GM21576 (cell line): ENCODE results near the gene PIK3AP1.
"Not testable (repeated sequence)": the region's sequence is repeated elsewhere in the genome, so short reads cannot be mapped to it uniquely, and the experiment has no call there.

ENCODE experiments used
- ATAC-seq: cut with Tn5 transposase; IDR thresholded peaks from one replicate; pipeline ENCODE4 v1.9.1; 2021; ENCODE audit warnings: mild to moderate bottlenecking, moderate library complexity; ENCODE audit not compliant: unreplicated experiment

PIK3AP1 gene

DNA sequence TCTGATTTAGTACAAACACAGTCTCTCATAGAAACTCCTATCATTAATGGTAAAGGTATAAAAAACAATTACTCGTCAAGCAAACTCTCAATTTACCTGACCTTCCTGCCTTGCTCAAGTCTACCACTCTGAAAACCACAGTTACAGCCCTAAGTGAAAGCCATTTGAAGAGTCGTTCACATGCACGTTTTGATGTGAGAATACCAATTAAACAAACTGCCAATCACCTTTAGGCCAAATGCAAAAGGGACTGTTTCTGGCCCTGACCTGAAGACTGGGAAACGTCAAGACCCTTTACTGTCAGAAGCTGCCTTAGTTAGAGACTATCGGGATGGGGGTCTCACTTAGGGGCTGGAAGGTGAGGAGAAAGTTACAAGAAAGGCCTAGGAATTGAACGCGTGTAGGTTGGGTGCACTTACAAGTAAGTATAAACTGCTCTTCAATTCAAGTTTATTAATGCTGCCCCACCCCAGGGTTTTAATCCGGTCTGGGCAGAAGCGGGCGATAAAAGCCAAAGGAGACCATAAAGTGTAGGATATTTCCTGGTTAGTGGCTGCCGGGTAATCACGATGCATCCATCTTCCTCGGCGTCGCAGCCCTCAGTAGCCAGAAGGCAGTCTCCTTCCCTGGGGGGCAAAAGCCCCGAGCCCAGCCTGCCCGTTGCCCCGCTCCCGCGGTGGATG lies 134.4 kb downstream of the PIK3AP1 start:
- no peak for ATAC-seq

- ATAC-seq, result no peak
Measured at GRCh38 chr10:96584474-96584873, 135.8 kb downstream of the PIK3AP1 start.

DNA sequence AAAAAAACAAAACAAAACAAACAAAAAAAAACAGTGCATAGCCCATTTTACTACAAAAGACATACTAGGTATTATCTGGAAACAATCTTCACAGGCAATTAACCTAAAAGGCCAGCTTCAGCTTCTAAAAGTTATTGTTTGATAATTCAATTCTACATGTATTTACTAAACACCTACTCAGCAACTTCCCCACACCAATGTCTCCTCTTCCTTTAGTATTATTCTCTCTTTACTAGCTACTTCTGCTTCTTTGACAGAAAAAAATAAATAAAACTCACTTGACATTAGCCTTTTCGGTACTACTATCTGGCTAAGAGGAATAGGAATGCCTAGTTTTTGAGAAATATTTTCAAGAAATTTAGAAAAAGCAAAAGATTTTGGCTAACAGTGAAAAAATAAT lies 136.3 kb downstream of the PIK3AP1 start:
- no peak for ATAC-seq

DNA sequence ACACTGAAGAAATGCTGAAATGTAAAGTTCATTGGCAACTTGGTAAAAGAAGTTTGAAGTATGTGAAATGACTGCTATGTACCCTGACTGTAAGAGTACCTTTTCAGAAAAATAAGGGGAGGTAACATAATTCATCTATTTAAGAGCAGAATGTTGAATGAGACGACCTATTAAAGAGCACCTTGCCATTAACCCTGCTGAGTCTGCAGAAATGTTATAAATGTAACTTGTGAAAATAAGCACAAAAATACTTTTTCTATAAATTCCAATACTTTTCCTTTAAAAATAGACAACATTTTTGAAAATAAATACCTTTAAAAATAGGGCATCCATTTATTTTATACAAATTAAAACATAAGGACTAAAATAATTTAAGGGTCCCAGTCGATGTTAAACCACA lies 141.2 kb downstream of the PIK3AP1 start:
- no peak for ATAC-seq

GRCh38 chr10:96578633-96579032 lies 141.7 kb downstream of the PIK3AP1 start:
- ATAC-seq, result no peak

- no peak for ATAC-seq
Measured at GRCh38 chr10:96578022-96578421, 142.3 kb downstream of the PIK3AP1 start.

- ATAC-seq, result no peak
Measured at GRCh38 chr10:96577069-96577468, 143.2 kb downstream of the PIK3AP1 start.

DNA sequence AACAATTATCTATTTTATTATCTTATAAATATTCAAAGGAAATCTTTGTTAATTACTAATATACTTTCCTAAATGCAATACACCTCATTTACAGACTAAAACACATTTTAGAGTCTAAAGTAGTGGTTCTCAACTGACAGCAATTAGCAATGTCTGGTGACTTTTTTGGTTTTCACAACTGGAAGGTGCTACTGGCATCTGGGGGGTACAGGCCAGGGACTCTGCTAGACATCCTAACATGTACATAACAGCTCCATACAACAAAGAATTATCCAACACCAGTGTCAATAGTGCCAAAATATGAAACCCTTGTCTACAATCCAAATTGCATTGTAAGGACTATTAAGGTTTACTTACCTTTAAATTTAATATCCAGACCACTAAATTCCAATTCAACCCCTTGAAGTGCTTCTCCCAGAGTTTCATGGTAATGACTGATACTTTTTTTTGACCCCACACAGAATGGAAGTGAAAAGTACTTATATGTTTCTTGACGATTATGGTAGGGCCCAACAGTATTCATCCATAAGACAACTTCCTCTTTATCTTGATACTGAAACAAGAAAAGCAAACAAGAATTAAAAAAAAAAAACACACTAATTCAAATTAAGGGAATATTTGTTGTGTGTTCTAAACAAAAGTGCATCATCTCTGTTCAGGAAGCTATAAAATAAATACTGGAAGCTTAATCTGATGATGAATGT lies 143.9 kb downstream of the PIK3AP1 start:
- ATAC-seq, result no peak

DNA sequence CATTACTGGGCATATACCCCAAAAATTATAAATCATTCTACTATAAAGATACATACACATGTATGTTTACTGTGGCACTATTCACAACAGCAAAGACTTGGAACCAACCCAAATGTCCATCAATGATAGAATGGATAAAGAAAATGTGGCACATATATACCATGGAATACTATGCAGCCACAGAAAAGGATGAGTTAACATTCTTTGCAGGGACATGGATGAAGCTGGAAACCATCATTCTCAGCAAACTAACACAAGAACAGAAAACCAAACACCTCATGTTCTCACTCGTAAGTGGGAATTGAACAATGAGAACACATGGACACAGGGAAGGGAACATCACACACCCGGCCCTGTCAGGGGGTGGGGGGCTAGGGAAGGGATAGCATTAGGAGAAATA lies 145.8 kb downstream of the PIK3AP1 start:
- not testable (repeated sequence) for ATAC-seq

DNA sequence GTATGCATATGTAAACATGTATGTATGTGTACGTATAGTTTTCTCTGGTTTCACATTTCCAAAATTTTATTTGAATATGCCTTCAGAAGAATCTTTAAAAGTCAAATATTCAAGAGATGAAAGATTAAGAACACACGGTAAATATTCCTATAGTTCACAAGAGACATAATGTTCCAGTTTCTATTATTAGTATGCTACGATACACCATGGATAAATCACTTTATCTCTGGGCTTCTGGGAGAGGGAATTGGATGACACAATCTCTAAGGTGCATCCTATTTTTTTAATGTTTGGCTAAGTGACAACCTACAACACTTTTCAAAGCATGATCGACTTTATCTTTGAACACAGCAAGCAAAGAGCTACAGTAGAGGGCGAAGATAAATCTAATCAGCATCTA lies 147.3 kb downstream of the PIK3AP1 start:
- ATAC-seq, result no peak

DNA sequence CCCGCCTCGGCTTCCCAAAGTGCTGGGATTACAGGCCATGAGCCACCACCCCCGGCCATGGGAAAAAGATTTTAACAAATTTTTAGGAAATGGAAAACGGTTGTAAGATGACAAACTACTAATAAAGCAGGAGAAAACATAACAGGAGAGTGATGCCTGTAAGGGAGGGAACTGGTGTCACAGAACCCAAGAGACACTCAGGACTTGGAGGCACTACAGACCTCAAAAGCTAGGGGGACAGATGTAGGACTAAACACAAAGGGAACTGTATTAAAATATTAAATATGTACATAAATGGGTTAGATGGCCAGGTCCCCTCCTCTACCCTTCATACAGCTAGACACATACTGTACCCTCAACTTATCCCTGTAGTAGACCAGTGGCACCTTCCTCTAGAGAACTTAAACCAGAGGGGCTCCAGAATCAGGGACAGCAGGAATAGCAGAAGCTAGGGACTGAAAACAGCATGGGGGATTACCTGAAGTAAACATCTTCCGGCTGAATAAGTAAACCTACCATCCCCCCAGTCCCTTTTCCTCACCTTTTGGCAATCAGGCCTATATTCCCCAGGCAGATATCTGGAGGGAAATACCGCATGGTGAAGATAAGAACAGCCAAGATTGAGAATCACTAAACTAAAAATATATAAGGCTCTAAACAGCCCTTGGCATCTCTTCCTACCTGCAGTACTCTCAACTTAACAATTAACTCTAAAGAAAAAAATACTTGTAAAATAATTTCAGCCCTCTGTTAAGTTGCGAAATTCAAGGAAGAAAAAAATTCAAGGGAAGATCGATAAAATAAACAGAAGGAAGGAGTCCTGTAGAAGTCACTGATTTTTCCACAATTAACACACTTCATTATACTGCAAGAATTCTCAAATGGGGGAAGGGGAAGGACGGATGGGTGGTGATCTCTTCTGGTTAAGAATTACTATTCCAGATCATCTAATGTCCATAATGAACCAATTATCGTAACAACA lies 149.0 kb downstream of the PIK3AP1 start:
- no peak for ATAC-seq

GRCh38 chr10:96570511-96570910 lies 149.8 kb downstream of the PIK3AP1 start:
- no peak for ATAC-seq

GRCh38 chr10:96568402-96568801 lies 151.9 kb downstream of the PIK3AP1 start:
- no peak for ATAC-seq

- no peak for ATAC-seq
Measured at GRCh38 chr10:96565774-96566173, 154.5 kb downstream of the PIK3AP1 start.

DNA sequence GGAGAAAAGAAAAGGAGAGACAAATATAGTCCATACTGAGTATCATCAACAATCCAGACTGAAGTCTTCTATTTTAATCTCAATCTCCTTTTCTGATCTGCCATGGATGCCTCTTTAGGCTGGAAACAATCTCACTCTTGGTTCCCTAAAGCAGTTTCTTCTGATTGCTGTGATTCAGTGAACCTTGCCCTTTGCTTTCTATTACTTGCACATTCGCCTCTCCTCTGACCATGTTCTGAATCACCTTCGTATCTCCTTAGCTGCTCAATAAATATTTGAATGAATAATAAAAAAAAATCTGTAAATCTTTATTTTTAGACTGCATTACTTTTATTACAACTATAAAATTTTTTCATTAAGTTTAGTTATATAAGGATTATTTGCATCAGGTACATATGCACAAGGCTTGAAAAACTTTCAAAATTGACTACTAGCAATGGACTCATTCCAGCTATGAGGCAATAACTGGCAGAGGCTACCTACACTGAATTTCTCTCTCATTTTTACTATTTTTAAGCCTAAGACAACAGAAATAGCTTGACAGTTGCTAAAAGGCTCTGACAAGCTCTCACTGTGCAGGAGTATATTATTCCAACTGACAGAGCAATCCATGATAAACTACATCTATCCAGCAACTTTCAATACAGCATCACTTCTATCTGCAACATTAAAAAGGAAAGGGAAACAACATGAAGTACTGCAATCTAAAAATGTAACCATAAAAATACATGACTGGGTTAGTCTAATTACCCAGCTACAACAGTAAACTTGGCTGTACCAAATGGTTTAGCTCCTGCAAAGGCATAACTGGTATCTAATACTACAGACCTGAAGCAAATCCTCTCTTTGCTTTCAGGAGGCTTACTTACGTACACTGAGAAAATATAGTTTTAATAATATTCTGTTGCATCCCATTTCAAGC lies 159.1 kb downstream of the PIK3AP1 start:
- ATAC-seq, result no peak

DNA sequence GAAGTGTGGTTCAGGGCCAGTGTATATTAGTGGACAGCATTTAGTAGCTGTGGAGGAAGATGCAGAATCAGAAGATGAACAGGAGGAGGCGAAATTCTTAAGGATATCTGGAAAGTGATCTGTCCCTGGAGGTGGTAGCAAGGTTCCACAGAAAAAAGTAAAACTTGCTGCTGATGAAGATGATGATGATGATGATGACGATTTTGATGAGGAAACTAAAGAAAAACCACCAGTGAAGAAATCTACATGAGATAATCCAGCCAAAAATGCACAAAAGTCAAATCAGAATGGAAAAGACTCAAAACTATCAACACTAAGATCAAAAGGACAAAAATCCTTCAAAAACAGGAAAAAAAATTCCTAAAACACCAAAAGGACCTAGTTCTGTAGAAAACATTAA lies 159.8 kb downstream of the PIK3AP1 start:
- ATAC-seq, result no peak

DNA sequence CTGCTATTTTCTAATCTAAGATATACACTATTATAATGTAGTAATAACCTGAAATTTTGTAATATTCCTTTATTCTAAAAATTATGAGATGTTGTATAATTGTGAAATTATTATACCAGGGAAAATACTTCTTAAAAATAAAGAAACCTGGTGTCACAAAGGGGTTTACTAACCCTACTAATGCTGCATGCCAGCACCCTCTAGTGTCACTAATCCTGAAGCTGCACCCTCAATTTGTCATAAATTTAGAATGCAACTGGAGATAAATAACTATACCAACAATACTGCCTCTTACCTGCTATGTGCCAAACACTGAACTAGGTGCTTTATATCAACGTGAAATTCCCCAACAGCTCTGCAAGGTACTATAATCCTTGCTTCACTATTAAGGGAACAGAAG lies 164.3 kb downstream of the PIK3AP1 start:
- ATAC-seq, result no peak

- ATAC-seq, result no peak
Measured at GRCh38 chr10:96555330-96555729, 165.0 kb downstream of the PIK3AP1 start.

DNA sequence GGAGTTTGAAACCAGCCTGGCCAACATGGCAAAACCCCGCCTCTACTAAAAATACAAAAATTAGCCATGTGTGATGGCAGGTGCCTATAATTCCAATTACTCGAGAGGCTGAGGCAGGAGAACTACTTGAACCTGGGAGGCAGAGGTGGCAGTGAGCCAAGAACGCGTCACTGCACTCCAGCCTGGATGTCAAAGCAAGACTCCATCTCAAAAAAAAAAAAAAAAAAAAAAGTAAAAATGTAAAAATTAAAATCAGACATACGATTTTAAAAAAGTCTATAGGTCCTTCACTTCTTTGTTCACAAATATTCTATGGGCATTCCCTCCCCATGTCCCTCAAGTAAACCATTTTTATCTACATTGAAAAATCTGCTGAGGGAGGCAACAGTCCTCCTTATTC lies 171.7 kb downstream of the PIK3AP1 start:
- no peak for ATAC-seq

DNA sequence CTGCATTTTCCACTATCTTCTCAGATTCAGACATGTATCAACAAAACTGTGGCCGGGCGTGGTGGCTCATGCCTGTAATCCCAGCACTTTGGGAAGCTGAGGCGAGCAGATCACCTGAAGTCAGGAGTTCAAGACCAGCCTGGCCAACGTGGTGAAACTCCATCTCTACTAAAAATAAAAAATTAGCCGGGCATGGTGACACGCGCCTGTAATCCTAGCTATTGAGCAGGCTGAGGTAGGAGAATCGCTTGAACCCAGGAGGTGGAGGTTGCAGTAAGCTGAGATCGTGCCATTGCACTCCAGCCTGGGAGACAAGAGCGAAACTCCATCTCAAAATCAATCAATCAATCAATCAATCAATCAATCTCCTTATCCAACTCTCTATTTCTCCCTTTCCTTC lies 174.8 kb downstream of the PIK3AP1 start:
- ATAC-seq, result not testable (repeated sequence)
